Nephron progenitor cell (in vitro differentiated cells): ENCODE data around the gene SENP1.

Source experiments
- DNase-seq: peaks from one replicate; pipeline ENCODE4 v3.0.0; 2021
- H3K27ac Mint-ChIP-seq: 2 replicates; pipeline ENCODE4 v1.8.0; 2021; ENCODE audit warnings: mild to moderate bottlenecking, moderate library complexity, mixed read lengths
- H3K27me3 Mint-ChIP-seq: 2 replicates; pipeline ENCODE4 v1.8.0; 2021; ENCODE audit warnings: mild to moderate bottlenecking, low read depth, mixed read lengths; ENCODE audit not compliant: poor library complexity
- H3K36me3 Mint-ChIP-seq: 2 replicates; pipeline ENCODE4 v1.8.0; 2021; ENCODE audit warnings: low read depth, mixed read lengths
- H3K4me1 Mint-ChIP-seq: 2 replicates; pipeline ENCODE4 v1.8.0; 2021; ENCODE audit warnings: mixed read lengths
- H3K4me3 Mint-ChIP-seq: 2 replicates; pipeline ENCODE4 v1.8.0; 2021; ENCODE audit warnings: mild to moderate bottlenecking, moderate library complexity, mixed read lengths
- H3K9me3 Mint-ChIP-seq: 2 replicates; pipeline ENCODE4 v1.8.0; 2021; ENCODE audit warnings: mild to moderate bottlenecking, moderate library complexity, mixed read lengths
- TF ChIP-seq, protein P1 (sequence below): fragments of 200-600 bp; sonication (generic); IDR thresholded peaks from 2 replicates; pipeline ENCODE4 v1.5.0; 2021; ENCODE audit warnings: antibody characterized with exemption

Gene SENP1

GRCh38 chr12:48084841-48085460 is 20.9 kb downstream of the SENP1 start:
- TF ChIP-seq, protein P1, sequence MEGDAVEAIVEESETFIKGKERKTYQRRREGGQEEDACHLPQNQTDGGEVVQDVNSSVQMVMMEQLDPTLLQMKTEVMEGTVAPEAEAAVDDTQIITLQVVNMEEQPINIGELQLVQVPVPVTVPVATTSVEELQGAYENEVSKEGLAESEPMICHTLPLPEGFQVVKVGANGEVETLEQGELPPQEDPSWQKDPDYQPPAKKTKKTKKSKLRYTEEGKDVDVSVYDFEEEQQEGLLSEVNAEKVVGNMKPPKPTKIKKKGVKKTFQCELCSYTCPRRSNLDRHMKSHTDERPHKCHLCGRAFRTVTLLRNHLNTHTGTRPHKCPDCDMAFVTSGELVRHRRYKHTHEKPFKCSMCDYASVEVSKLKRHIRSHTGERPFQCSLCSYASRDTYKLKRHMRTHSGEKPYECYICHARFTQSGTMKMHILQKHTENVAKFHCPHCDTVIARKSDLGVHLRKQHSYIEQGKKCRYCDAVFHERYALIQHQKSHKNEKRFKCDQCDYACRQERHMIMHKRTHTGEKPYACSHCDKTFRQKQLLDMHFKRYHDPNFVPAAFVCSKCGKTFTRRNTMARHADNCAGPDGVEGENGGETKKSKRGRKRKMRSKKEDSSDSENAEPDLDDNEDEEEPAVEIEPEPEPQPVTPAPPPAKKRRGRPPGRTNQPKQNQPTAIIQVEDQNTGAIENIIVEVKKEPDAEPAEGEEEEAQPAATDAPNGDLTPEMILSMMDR, result no peak
- Mint-ChIP-seq H3K36me3 (peaks cover 43% of the 10 kb centered on the region), H3K9me3 (no peaks in the 10 kb centered on the region), H3K4me1 (no peaks in the 10 kb centered on the region), H3K27me3 (peaks cover 6% of the 10 kb centered on the region), H3K4me3 (no peak overlapping the region), H3K27ac (peak overlapping the region; percentile 47)
- DNase-seq, result no peak

GRCh38 chr12:48084066-48084465 is 21.8 kb downstream of the SENP1 start:
- Mint-ChIP-seq H3K27me3 (peaks cover 6% of the 10 kb centered on the region), H3K36me3 (peaks cover 45% of the 10 kb centered on the region), H3K9me3 (no peaks in the 10 kb centered on the region), H3K4me1 (no peaks in the 10 kb centered on the region), H3K27ac (no peak overlapping the region), H3K4me3 (no peak overlapping the region)
- TF ChIP-seq, protein P1, result no peak
- DNase-seq, result no peak

- H3K4me1 Mint-ChIP-seq, result no peaks in the 10 kb centered on the region
- H3K9me3 Mint-ChIP-seq, result peaks cover 17% of the 10 kb centered on the region
- H3K36me3 Mint-ChIP-seq, result peaks cover 59% of the 10 kb centered on the region
- H3K4me3 Mint-ChIP-seq, result no peak overlapping the region
- DNase-seq, result no peak
- H3K27me3 Mint-ChIP-seq, result peaks cover 6% of the 10 kb centered on the region
- no peak overlapping the region for H3K27ac Mint-ChIP-seq
- TF ChIP-seq, protein P1, result no peak
Measured at GRCh38 chr12:48080821-48081220, 25.1 kb downstream of the SENP1 start.

DNA sequence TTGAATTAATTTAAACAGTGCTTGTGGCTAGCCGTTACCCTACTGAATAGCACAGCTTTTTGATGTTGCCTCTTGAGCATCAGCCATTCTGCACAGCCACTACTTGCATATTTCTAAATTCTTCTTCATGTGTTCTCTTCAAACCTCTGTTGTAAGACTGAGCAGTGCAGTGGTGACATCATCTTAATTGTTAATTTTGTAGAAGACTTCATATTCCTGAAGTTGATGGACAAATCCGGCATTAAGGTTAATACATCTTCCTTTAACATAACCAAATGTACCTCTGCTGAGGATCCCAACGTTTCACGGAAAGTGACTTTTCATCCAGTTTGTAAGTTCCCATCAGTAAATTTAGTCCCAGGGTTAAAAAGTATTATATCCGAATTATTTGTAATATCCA is 25.6 kb downstream of the SENP1 start:
- Mint-ChIP-seq H3K27ac (no peak overlapping the region), H3K4me1 (no peaks in the 10 kb centered on the region), H3K4me3 (no peak overlapping the region), H3K27me3 (peaks cover 6% of the 10 kb centered on the region), H3K9me3 (peaks cover 17% of the 10 kb centered on the region), H3K36me3 (peaks cover 59% of the 10 kb centered on the region)
- TF ChIP-seq, protein P1, result no peak
- DNase-seq, result no peak

- peaks cover 17% of the 10 kb centered on the region for H3K9me3 Mint-ChIP-seq
- no peak overlapping the region for H3K4me3 Mint-ChIP-seq
- H3K36me3 Mint-ChIP-seq, result peaks cover 61% of the 10 kb centered on the region
- no peak for DNase-seq
- TF ChIP-seq, protein P1, result no peak
- H3K27ac Mint-ChIP-seq, result no peak overlapping the region
- peaks cover 6% of the 10 kb centered on the region for H3K27me3 Mint-ChIP-seq
- no peaks in the 10 kb centered on the region for H3K4me1 Mint-ChIP-seq
Measured at GRCh38 chr12:48078901-48079300, 27.0 kb downstream of the SENP1 start.

DNA sequence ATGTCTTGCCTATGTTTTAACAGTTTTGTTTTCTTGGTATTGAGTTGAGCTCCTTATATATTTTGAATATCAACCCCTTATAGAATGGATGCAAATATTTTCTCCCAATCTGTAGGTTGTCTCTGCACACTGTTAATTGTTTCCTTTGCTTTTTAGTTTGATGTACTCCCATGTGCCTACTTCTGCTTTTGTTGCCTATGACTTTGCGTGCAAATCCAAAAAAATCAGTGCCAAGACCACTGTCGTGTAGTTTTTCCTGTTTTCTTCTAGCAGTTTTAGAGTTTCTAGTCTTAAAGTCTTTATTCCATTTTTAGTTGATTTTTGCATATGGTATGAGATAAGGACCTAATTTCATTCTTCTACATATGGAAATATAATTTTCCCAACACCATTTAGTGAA is 28.8 kb downstream of the SENP1 start:
- Mint-ChIP-seq H3K36me3 (peaks cover 54% of the 10 kb centered on the region), H3K4me3 (no peak overlapping the region)
- TF ChIP-seq, protein P1, result no peak

More for the DNA sequence above, 28.8 kb downstream of the SENP1 start:
- peaks cover 17% of the 10 kb centered on the region for H3K9me3 Mint-ChIP-seq
- no peak for DNase-seq
- no peak overlapping the region for H3K27ac Mint-ChIP-seq
- H3K4me1 Mint-ChIP-seq, result no peaks in the 10 kb centered on the region
- H3K27me3 Mint-ChIP-seq, result peaks cover 4% of the 10 kb centered on the region
